HL-60 (cell line): Measurements from ENCODE around the gene TRIM6.

ENCODE experiments used
- DNase-seq, 2 experiments: peaks; one replicate each; pipeline ENCODE4 v3.0.0-alpha.2; 2010 to 2020; ENCODE audit warnings: low read depth in 1 of 2, low spot score in 1 of 2
- H3K27ac ChIP-seq: fragments of 250-450 bp; sonication (Bioruptor Pico); replicated peaks from 2 replicates; pipeline ENCODE4 v1.5.1; 2020; ENCODE audit warnings: mild to moderate bottlenecking, moderate library complexity
- H3K27me3 ChIP-seq: fragments of 250-450 bp; sonication (Bioruptor Pico); 2 replicates; pipeline ENCODE4 v1.5.1; 2021; ENCODE audit warnings: mild to moderate bottlenecking, moderate library complexity; ENCODE audit not compliant: insufficient read depth, poor library complexity, severe bottlenecking
- H3K4me3 ChIP-seq: replicated peaks from 2 replicates; pipeline ENCODE4 v1.5.1; 2011; ENCODE audit warnings: mild to moderate bottlenecking, control low read depth, low read length; ENCODE audit not compliant: insufficient read depth
- CTCF ChIP-seq: IDR thresholded peaks from one replicate; pipeline ENCODE4 v1.5.1; 2011; ENCODE audit warnings: low read length, control low read depth, inconsistent platforms; ENCODE audit not compliant: insufficient read depth
- GABPA ChIP-seq: IDR thresholded peaks from 2 replicates; pipeline ENCODE4 v1.6.1; 2012; ENCODE audit warnings: low read depth
- POLR2AphosphoS5 ChIP-seq: IDR thresholded peaks from 2 replicates; pipeline ENCODE4 v1.6.1; 2012; ENCODE audit warnings: low read depth
- REST ChIP-seq: IDR thresholded peaks from 2 replicates; pipeline ENCODE4 v1.6.1; 2012; ENCODE audit warnings: low read depth; ENCODE audit not compliant: insufficient replicate concordance
- SPI1 ChIP-seq: IDR thresholded peaks from 2 replicates; pipeline ENCODE4 v1.6.1; 2012; ENCODE audit warnings: low read depth, mild to moderate bottlenecking, borderline replicate concordance

Gene TRIM6

GRCh38 chr11:5621580-5621979, 25.1 kb downstream of the TRIM6 start:
- Histone ChIP-seq H3K4me3 (no peak overlapping the region), H3K27me3 (no peaks in the 10 kb centered on the region), H3K27ac (no peak overlapping the region)
- TF ChIP-seq REST: no peak
- no peak for TF ChIP-seq POLR2AphosphoS5
- TF ChIP-seq GABPA: no peak
- no peak for TF ChIP-seq CTCF
- TF ChIP-seq SPI1: no peak
- no peak for DNase-seq

- Histone ChIP-seq H3K27me3 (no peaks in the 10 kb centered on the region), H3K27ac (no peak overlapping the region), H3K4me3 (no peak overlapping the region)
- DNase-seq: no peak
- TF ChIP-seq POLR2AphosphoS5 (no peak), CTCF (no peak), SPI1 (no peak), REST (no peak)
These were observed 26.4 kb downstream of the TRIM6 start for GRCh38 chr11:5622802-5623201.

GRCh38 chr11:5624489-5625279, 28.2 kb downstream of the TRIM6 start, which contains the start of gene TRIM34:
TRIM34 (plus strand) TSS chr11:5625001; CDS start chr11:5632332, 7,331 bp downstream.
- peak; percentile 15 to 84 for DNase-seq
- peak within 1 kb of the TSS; percentile 57 for H3K27ac ChIP-seq
- TF ChIP-seq SPI1 (peak; percentile 92), GABPA (no peak), POLR2AphosphoS5 (peak; percentile 79)
- H3K27me3 ChIP-seq: no peaks in the 10 kb centered on the region
- H3K4me3 ChIP-seq: peak within 1 kb of the TSS; percentile 49

GRCh38 chr11:5625281-5625680, 28.8 kb downstream of the TRIM6 start:
- no peak overlapping the region for H3K27ac ChIP-seq
- TF ChIP-seq GABPA: no peak
- no peak for TF ChIP-seq CTCF
- no peak for TF ChIP-seq POLR2AphosphoS5
- no peak for TF ChIP-seq SPI1
- no peak for TF ChIP-seq REST

More at GRCh38 chr11:5625281-5625680, 28.8 kb downstream of the TRIM6 start:
- no peak for DNase-seq
- Histone ChIP-seq H3K4me3 (peak overlapping the region; percentile 49), H3K27me3 (no peaks in the 10 kb centered on the region)
